ENCODE data around the gene NDFIP1. TPM values are rescaled to one million over a fixed set of nuclear protein-coding genes. Genes with fewer than 3 reads are reported as not detected.
"Not testable (repeated sequence)": the region's sequence is repeated elsewhere in the genome, so short reads cannot be mapped to it uniquely, and the experiment has no call there.

NDFIP1 gene
- total RNA-seq, 1 donor from 2014 or later = 52.1 TPM

DNA sequence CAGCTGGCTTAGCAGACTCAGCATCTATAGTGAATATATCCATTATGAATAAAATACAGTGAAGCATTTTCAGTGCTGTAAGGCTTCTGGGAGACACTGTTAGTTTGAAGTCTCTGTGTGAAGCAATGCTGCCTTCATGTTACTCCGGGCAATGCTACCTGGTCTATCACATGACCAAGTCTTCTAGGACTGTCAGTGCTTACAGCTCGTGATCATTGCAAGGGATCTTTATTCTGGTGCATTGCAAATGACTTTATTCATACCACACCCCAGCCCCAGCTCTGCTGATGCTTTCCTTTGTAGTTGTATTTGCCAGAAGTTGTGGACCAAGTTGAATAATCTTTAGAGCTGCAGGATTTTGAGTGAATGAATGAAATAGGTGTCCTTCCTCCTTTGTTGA lies 21.9 kb upstream of the NDFIP1 start:
- Histone ChIP-seq H3K36me3 (ENCODE audit: control insufficient read depth, insufficient read depth, low read length) (no peaks in the 10 kb centered on the region), H3K27me3 (ENCODE audit: control insufficient read depth, insufficient read depth, low read length) (no peaks in the 10 kb centered on the region), H3K4me3 (ENCODE audit: low read depth, low read length) (no peak overlapping the region)
- no peak for DNase-seq (ENCODE audit: low read depth)
- TF ChIP-seq, protein P1, sequence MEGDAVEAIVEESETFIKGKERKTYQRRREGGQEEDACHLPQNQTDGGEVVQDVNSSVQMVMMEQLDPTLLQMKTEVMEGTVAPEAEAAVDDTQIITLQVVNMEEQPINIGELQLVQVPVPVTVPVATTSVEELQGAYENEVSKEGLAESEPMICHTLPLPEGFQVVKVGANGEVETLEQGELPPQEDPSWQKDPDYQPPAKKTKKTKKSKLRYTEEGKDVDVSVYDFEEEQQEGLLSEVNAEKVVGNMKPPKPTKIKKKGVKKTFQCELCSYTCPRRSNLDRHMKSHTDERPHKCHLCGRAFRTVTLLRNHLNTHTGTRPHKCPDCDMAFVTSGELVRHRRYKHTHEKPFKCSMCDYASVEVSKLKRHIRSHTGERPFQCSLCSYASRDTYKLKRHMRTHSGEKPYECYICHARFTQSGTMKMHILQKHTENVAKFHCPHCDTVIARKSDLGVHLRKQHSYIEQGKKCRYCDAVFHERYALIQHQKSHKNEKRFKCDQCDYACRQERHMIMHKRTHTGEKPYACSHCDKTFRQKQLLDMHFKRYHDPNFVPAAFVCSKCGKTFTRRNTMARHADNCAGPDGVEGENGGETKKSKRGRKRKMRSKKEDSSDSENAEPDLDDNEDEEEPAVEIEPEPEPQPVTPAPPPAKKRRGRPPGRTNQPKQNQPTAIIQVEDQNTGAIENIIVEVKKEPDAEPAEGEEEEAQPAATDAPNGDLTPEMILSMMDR (IDR thresholded peaks at IDR 0.05; ENCODE audit: insufficient read depth, low read length, poor library complexity, severe bottlenecking) = no peak

DNA sequence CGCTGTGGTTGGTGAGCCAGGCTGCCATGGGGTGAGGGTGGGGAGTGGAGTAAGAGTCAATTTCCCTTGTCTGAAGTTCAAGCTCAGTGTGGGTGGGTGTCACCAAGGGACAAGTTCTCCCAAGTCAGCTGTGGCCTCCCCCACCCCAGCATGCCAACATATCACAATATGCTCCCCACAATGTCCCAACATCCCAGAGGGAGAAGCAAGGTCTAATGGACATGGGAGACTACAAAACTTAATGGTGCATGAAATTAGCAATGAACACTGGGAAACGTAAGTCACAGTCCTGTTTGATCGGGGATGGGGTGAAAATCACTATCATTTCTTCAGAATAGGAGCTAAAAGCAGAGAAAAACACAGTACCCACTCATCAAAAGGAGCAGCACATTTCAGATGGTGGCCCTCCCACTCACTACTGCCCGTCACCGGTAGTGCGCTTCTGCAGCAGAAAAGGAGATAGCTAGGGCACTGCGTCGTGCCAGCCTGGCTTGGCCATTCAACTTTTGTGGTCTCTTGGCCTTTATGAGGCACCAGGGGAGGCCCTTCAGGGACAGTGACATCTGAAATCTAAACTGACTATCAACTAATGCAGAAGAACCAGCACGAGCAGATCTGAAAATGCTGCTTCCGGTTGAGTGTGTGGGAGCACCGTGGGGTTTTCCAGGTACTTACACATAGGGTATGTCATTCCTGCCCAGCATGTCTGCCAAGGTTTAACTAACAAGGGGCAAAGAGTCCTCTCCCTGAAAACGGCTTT lies 20.5 kb upstream of the NDFIP1 start:
- Histone ChIP-seq H3K27me3 (ENCODE audit: control insufficient read depth, insufficient read depth, low read length) (no peaks in the 10 kb centered on the region), H3K4me3 (ENCODE audit: low read depth, low read length) (no peak overlapping the region), H3K36me3 (ENCODE audit: control insufficient read depth, insufficient read depth, low read length) (no peaks in the 10 kb centered on the region)
- TF ChIP-seq, protein P1 (IDR thresholded peaks at IDR 0.05; ENCODE audit: insufficient read depth, low read length, poor library complexity, severe bottlenecking) = no peak
- no peak for DNase-seq (ENCODE audit: low read depth)

DNA sequence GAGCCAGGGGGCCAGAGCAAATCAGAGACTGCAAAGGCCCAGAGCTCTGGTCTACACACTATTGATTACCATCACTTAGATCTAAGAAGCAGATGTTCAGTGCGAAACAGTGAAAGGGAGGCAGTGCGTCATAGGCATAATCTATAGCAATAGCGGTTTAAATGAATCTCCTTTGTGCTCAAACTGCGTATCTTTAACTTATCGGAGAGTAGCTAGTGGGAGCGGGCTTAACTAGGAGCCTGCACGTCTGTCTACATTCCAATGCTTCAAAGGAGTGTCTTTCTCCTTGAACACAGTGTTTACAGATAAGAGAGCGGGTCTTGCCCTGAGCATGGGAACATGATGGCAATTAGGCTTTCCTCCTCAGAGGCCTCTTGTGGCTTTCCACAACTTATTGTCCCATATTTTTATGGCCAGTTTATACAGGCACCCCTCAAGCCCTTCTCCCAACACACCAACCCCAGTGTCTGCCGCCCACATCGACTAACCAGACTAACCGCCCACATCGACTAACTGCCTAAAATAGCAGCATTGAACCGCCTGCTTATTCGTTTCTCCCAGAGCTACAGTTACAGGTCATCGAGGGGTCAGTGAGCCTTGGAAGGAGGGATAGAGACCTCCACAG lies 19.6 kb upstream of the NDFIP1 start:
- H3K4me3 ChIP-seq (ENCODE audit: low read depth, low read length); DNase-seq (ENCODE audit: low read depth); H3K27me3 ChIP-seq (ENCODE audit: control insufficient read depth, insufficient read depth, low read length): not testable (repeated sequence)

DNA sequence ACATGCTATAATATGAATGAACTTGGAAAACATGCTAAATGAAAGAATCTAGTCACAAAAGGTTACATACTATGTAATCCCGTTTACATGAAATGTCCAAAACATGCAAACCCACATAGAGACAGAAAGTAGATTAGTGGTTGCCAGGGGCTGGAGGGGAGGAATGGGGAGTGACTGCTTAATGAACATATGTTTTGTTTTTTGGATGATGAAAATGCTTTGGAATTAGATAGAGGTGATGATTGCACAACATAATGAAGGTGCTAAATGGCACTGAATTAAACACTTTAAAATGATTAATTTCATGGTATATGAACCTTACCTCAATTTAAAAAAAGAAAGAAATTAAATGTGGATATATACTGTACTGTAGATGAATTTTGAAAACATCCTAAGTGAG lies 17.6 kb upstream of the NDFIP1 start:
- no peak for DNase-seq (ENCODE audit: low read depth)
- TF ChIP-seq, protein P1 (IDR thresholded peaks at IDR 0.05; ENCODE audit: insufficient read depth, low read length, poor library complexity, severe bottlenecking) = no peak

More for the DNA sequence above, 19.6 kb upstream of the NDFIP1 start:
- not testable (repeated sequence) for H3K36me3 ChIP-seq (ENCODE audit: control insufficient read depth, insufficient read depth, low read length)

DNA sequence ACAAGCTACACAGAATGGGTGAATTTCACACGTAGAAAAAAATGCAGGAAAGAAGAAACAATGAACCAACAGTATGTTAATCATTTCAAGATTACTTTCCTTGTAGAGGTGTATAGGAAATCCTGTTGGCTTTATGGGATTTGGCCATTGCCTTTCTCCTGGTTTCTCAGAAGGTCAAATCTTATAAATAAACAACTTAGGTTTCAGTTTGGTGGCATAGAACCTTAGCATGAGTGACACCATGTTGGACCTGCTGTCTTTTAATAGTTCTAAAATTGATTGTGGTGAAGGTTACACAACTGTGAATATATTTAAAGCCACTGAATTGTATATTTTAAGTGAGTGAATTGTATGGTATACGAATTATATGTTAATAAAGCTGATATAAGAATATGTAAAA lies 16.7 kb upstream of the NDFIP1 start:
- Histone ChIP-seq H3K4me3 (ENCODE audit: low read depth, low read length) (no peak overlapping the region), H3K36me3 (ENCODE audit: control insufficient read depth, insufficient read depth, low read length) (no peaks in the 10 kb centered on the region), H3K27me3 (ENCODE audit: control insufficient read depth, insufficient read depth, low read length) (no peaks in the 10 kb centered on the region)
- TF ChIP-seq, protein P1 (IDR thresholded peaks at IDR 0.05; ENCODE audit: insufficient read depth, low read length, poor library complexity, severe bottlenecking) = no peak
- no peak for DNase-seq (ENCODE audit: low read depth)

More for the DNA sequence above, 17.6 kb upstream of the NDFIP1 start:
- Histone ChIP-seq H3K4me3 (ENCODE audit: low read depth, low read length) (no peak overlapping the region), H3K36me3 (ENCODE audit: control insufficient read depth, insufficient read depth, low read length) (no peaks in the 10 kb centered on the region), H3K27me3 (ENCODE audit: control insufficient read depth, insufficient read depth, low read length) (no peaks in the 10 kb centered on the region)

DNA sequence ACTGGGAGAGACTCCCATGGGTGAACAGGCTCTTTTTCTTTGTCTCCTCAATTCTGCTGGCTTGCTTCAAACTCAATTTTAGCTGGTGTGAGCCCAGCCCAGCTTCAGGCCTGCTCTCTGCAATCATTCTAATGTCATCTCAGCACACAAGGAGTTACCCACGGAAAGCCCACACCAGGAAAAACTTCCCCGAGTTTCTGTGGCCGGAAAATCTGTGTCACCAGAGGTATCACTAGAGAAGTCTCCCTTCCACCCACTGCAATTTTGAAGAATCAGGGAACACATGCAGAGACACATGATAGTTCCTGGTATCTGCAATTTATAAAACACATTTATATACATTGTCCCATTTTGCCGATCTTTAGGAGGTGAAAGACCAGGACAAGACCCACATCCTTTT lies 13.5 kb upstream of the NDFIP1 start:
- Histone ChIP-seq H3K36me3 (ENCODE audit: control insufficient read depth, insufficient read depth, low read length) (no peaks in the 10 kb centered on the region), H3K4me3 (ENCODE audit: low read depth, low read length) (no peak overlapping the region), H3K27me3 (ENCODE audit: control insufficient read depth, insufficient read depth, low read length) (no peaks in the 10 kb centered on the region)
- DNase-seq (ENCODE audit: low read depth) = no peak
- TF ChIP-seq, protein P1 (IDR thresholded peaks at IDR 0.05; ENCODE audit: insufficient read depth, low read length, poor library complexity, severe bottlenecking) = no peak

Data from kidney epithelial cell (primary cell).